HG03103 (cell line): ENCODE measurements around the gene FCF1.
"Not testable (repeated sequence)": the region's sequence is repeated elsewhere in the genome, so short reads cannot be mapped to it uniquely, and the experiment has no call there.

Experiments used
- ATAC-seq: cut with Tn5 transposase; IDR thresholded peaks from one replicate; pipeline ENCODE4 v1.9.1; 2021; ENCODE audit warnings: low read depth; ENCODE audit not compliant: unreplicated experiment

FCF1 gene

DNA sequence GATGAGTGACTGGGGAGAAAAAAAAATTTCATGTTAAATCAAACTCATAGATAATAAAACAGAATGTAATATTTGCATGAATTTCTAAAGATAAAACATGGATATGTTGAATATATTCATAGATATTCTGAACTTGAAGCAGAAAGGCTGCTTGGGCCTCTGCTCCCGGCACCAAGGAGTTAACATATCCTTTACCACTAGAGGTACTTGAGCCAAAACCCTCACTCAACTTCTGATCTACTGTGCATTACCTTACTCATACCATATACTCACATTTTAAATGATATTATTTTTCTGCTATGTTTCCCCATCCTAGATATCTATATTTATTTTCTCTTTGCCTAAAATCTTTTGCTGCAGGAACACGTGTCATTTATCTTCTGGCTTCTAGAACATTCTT, 15.0 kb upstream of the FCF1 start:
- no peak for ATAC-seq

DNA sequence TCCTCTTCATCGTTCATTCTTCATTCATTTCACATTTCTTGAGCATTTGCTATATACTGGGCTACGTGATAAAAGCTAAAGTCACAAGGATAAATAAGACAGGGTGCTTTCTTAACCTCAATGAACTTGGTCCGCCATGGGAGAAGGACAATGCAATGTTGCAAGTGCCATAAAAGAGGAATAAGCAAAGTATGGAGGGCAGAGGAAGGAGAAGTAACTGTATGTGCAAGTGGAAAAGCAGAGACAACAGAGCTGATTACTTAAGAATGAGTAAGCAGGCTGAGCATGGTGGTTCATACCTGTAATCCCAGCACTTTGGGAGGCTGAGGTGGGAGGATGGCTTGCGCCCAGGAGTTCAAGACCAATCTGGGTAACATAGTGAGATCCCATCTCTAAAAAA, 14.5 kb upstream of the FCF1 start:
- no peak for ATAC-seq

DNA sequence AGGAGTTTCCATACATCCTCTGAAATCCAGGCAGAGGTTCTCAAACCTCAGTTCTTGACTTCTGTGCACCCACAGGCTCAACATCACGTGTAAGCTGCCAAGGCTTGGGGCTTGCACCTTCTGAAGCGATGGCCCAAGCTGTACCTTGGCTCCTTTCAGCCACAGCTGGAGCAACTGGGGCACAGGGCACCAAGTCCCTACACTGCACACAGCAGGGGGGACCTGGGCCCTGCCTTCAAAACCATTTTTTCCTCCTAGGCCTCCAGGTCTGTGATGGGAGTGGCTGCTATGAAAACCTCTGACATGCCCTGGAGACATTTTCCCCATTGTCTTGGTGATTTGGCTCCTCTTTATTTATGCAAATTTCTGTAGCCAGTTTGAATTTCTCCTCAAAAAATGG, 10.7 kb upstream of the FCF1 start:
- no peak for ATAC-seq

DNA sequence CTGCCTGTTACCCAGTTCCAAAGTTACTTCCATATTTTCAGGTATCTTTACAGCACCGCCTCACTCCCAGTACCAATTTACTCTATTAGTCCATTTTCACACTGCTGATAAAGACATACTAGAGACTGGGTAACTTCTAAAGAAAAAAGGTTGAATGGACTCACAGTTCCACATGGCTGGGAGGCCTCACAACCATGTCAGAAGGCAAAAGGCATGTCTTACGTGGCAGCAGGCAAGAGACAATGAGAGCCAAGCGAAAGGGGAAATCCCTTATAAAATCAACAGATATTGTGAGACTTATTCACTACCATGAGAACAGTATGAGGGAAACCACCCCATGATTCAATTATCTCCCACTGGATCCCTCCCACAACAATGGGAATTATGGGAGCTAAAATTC, 9.9 kb upstream of the FCF1 start:
- ATAC-seq, result no peak

DNA sequence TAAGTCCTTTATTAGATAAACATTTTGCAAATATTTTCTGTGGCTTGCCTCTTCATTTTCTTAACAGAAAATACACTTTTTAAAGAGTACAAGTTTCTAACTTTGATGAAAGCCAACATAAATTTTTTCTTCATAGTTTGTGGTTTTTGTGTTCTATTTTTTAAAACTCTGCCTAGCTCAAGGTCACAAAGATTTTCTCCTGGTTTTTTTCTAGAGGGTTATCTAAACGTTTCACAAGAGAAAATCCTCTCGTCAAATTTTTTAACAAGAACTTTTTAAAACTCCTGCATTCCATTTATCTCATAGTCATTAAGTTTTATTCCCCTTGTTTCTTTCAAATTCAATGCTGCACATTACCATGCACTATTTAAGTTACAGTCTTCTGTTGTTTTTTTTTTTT, 8.3 kb upstream of the FCF1 start:
- ATAC-seq, result no peak

DNA sequence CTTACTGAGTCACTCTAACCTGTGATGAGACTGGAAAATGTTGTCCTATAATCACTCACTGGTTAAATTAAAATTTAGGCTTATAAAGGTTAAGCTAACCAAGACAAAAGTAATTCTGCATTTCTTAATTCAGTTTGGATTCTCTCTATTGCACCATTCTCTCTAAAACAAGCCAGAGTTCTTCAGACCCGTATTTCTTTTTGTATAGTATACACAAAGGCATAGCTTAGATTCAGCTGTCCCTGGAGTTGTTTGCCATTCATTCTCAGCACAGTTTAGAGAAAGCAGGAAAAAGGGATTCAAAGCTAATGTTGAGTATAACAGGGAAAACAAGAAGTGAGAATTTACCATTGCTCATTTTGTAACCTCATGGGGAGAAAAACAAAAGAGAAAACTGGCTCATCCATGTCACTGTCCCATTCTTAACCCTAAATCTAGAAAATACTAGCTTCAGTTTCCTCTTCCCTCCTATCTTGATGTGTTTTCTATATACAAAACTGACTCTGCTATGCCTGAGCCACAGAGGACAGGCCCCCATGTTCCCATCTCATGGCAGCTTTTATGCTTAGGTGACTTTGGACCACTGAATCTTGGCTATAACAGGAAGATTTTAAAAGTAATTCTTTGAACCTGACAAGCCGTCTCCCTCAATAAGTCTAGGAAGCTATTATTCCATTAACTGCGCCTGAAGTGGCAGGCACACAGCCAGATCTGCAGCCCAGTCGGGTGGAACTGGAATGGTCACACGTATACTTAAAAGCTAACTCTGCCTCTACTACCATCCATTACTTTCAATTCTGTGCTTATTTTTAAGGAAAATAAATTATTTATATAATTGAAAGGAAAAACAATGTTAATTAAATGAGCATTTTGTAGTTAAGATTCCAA, 7.1 kb upstream of the FCF1 start:
- ATAC-seq, result no peak

DNA sequence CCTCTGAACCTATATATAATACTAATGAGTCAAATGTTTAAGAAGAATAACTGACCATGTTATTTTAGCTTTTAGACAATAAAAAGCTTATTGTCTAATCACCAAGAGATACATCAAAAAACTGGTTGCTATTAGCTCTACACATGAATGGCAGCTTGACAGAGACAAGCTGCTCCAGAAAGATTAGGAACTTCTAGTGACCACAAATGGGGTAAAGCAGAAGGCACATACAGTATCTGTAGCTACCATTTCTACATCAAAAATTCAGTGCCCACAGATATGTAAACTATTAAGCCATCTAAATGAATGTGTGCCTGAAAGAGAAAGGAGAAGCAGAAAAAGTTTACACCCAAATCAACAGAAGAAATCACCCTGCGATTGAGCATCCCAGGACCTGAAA, 2.5 kb upstream of the FCF1 start:
- no peak for ATAC-seq

DNA sequence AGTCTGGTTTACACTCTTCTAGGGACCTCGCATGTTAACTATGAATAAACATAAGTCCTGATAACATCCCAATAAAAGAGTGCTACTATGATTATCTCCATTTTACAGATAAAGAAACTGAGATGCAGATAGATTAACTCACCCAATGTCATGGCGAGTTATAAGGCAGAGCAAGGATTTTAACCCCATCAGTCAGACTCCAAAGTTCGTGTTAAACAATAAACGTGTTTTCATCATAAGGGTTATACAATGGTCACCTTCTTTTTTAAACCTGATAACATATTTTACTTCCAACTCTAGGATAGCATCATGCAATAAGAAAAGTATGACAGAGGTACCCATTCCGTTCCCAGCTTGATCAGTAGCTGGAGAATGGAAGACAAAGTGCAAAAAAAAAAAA, 1.3 kb upstream of the FCF1 start:
- no peak for ATAC-seq

DNA sequence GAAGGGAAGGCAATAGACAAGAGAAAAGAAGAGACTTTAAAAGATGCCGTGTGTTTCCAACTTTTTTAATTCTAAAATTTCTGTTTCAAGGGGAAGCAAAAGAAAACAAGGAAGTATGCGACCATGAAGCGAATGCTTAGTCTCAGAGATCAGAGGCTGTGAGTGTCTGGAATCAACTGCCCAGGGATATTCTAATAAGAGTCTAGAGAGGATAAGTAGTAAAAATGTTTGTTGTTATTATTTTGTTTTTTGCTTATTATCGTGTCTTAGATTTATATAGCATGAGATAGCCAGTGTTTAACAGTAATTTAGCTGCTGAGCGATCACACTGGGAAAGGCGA, 421 bp downstream of the FCF1 start:
- ATAC-seq, result no peak

DNA sequence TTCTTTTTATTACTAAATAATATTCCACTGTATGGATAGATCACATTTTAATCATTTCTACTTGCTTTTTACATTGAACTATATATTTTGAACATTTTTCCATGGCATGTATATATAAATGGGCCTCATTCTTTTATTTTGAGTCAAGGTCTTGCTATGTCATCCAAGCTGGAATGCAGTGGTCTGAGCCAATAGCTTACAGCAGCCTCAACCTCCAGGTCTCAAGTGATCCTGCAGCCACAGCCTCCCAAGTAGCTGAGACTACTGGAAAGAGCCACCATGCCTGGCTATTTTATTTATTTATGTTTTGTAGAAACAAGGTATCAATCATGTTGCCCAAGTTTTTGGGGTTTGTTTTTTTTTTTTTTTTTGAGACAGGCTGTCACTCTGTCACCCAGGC, 7.6 kb downstream of the FCF1 start:
- ATAC-seq, result no peak

DNA sequence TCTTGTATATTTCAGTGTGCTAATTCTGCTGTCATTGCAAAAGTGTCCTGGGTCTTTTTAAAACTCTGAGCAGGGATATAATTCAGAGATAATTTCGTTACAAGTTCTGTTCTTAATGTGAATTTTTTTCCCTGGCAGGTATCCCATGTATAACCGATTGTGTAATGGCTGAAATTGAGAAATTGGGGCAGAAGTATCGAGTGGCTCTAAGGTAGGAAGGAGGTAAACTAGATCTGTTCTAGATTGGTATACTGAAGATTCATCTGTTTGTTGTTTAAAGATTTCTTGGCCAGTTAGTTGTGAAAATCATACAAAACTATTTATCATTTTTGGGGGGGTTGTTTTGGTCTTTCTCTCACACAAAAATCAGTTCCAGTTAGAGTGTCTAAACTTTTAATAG, 10.2 kb downstream of the FCF1 start:
- ATAC-seq, result no peak

DNA sequence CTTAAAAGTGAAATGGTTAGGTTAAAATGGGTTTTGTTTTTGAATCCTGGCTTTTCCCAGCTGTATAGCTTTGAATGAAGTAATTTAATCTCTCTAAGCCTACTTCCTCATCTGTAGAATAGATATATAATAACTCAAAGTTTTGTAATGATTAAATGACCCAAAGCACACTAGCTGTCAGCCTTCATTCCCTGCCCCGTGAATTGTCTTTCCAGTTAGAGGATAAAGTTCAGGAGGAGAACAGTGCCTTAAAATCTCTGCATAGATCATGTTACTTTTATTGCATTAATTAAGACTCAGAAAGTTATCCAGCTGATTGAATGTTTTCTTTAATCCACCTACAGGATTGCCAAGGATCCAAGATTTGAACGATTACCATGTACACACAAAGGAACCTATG, 19.4 kb downstream of the FCF1 start:
- ATAC-seq, result no peak

DNA sequence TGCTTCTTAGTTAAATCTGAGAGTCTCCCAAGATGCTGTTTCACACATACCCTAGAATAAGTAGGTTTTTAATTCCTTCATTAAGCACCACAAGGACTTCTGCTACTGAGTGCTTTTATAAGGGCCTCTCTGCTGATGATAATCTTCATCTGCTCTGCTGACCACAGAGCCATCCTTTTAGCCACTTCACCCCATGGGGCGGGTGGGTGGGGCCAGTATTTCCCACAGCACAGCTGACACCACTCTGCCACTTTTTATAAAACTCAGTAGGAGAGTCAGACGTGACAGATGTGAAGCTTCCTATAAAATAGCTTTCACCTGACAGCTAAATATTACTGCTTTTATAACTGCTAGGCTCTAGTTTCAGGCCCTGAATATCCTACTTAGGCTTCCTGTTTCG, 20.3 kb downstream of the FCF1 start:
- no peak for ATAC-seq

DNA sequence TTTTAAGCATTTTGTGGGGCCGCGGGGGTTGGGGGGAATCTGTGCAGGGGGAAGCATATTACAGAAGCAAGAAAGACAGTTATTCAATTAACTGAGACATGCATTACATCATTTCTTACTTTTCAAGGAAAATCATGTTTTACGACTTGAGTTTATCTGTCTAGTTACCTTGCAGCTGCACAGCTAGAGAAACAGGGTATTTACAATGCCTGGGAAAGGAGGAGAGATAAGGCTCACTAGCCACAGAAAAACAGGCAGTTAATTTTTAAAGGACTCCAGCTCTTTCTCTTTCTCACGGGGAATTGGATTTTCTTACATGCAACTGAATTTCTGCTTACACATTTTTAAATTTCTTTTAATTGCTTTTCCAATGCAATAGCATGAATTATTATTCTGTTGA, 22.2 kb downstream of the FCF1 start:
- ATAC-seq, result no peak

DNA sequence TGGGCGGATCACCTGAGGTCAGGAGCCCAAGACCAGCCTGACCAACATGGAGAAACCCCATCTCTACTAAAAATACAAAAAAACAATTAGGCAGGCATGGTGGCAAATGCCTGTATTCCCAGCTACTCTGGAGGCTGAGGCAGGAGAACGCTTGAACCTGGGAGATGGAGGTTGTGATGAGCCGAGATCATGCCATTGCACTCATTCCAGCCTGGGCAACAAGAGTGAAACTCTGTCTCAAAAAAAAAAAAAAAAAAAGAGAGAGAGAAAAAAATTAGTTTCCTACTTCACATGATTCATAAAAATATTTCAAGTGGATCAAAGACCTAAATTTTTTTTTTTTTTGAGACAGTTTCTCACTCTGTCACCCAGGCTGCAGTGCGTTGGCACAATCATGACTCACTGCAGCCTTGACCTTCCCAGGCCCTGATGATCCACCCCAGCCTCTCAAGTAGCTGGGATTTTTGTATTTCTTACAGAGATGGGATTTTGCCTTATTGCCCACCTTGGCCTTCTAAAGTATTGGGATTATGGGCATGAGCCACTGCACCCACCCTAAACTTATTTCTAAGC, 24.9 kb downstream of the FCF1 start:
- ATAC-seq, result no peak

DNA sequence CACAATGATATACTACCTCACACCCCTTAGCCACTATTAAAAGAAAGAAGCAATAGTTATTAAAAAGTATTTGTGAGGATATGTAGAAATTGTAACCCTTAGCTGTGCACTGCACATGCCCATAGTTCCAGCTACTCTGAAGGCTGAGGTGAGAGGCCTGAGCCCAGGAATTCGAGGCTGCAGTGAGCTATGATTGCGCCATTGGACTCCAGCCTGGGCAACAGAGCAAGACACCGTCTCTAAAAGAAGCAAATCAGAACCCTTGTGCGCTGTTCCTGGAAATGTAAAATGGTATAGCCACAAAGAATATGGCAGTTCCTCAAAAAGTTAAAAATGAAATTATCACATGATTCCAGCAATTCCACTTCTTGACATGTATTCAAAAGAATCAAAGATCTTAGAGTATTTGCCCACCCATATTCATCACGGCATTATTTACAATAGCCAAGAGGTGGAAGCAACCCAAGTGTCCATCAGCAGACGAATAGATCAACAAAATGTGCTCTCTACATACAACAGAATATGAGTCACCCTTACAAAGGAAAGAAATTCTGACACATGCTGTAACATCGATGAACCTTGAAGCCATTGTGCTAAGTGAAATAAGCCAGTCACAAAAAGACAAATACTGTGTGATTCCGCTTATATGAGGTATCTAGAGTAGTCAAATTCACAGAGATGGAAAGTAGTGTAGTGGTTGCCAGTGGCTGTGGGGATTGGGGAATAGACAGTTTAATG, 26.5 kb downstream of the FCF1 start:
- no peak for ATAC-seq

DNA sequence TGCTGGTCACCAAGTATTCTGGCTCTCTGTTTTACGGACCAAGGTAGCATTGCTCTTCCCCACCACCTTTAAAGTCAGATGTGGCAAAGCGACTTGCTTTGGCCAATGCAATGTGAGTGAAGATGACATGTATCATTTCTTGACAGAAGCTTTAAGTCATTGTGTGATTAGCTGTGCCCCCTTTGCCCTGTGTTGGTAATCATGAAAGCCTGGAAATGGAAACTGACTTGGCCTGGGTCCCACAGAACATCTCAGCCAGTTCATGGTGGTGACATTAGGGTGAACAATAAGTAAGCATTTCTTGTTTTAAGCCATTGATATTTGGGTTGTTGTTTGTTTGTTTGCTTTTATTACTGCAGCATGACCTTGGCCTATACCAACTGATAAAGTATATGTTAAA, 34.3 kb downstream of the FCF1 start:
- no peak for ATAC-seq

DNA sequence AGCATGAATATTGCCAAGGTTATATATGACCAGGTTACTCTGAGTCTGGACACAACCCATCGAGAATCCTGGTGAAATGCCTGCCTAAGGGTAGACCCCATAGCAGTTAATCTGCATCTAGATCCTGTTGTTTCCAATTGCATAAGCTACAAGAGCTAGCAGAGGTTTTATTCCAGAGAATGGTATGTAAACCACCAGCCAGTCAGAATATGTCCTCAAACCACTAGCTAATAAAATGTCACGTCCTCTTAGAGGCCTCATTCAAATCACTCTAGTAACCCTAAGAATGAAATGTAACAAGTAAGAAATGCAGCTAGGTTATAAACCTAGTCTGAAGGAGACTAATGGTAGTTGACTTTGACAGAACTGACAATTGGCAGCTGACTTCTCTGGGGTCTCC, 41.2 kb downstream of the FCF1 start:
- ATAC-seq, result no peak

DNA sequence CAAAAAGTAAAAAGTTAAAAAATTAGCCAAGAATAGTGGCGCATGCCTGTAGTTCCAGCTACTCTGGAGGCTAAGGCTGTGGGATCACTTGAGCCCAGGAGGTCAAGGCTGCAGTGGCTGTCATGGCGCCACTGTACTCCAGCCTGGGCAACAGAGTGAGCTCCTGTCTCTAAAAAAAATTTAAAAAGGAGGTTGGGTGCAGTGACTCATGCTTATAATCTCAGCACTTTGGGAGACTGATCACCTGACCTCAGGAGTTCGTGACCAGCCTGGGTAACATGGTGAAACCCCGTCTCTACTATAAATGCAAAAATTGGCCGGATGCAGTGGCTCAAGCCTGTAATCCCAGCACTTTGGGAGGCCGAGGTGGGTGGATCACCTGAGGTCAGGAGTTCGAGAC, 42.0 kb downstream of the FCF1 start:
- no peak for ATAC-seq

DNA sequence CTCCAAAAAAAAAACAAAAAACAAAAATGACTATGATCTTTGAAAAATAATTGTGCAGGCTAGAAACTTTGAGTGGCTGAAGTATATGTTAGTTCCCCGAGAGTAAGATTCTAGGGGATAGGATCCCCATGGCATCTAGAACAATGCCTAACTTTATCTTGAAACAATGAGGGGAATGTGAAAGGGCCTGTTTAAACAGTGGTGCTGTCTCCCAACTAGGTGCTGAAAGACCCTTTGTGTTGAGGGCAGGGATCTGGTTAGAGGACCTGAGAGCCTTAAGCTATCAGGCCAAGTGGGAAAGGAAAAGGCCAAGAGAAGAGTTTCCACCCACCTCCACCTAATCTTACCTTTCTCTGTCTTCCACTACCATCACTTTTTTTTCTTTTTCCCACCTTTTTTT, 43.4 kb downstream of the FCF1 start:
- ATAC-seq, result no peak

DNA sequence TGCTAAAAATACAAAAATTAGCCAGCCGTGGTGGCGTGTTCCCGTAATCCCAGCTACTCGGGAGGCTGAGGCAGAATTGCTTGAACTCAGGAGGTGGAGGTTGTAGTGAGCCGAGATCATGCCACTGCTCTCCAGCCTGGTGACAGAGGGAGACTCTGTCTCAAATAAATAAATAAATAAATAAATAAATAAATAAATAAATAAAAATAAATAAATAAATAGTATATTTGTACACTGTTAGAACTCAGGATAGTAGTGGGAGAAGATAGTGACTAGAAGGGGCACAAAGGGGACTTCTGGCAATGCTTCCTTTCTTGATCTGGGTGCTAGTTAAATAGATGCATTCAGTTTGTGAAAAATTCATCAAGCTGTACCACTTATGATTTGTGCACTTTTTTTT, 45.6 kb downstream of the FCF1 start:
- not testable (repeated sequence) for ATAC-seq
